ENCODE data around the gene WNT3A. TPM values are rescaled to one million over a fixed set of nuclear protein-coding genes. Genes with fewer than 3 reads are reported as not detected.
A peak's percentile ranks its signal among the peaks of the same experiment; 100 is the strongest.

WNT3A gene
- total RNA-seq, 2 experiments from 2014 or later = 0.08 to 0.14 TPM

GRCh38 chr1:228098323-228098931, 91.6 kb downstream of the WNT3A start:
- CTCF ChIA-PET = no interaction called here
- intact Hi-C loops (cut with DNase I, micrococcal nuclease) = loop anchor here in 1 of 2 experiments (2.0 kb wide), 1 partner anchor 14 kb away; no protein-coding TSS in a partner anchor
- DNase-seq (peak in 1 of 14 experiments; percentile 23), ATAC-seq (ENCODE audit: poor library complexity) (no peak)
- Histone ChIP-seq H3K4me3 (ENCODE audit: low read length) (no peak overlapping the region), H3K27ac (ENCODE audit: low read depth in 1 of 2, low read length in 2 of 2) (no peak overlapping the region), H3K9me3 (ENCODE audit: control insufficient read depth in 1 of 2, insufficient read depth in 1 of 2, low read length in 2 of 2) (peaks cover 7 to 19% of the 10 kb centered on the region in 2 experiments), H3K27me3 (ENCODE audit: control insufficient read depth in 1 of 2, insufficient read depth in 2 of 2, low read length in 2 of 2) (no peaks in the 10 kb centered on the region), H3K36me3 (ENCODE audit: insufficient read depth, low read length) (peaks cover 66% of the 10 kb centered on the region), H3K4me1 (ENCODE audit: insufficient read depth, low read length) (peaks cover 52% of the 10 kb centered on the region)
- no peak overlapping the region for H3K27ac Mint-ChIP-seq
- H3K4me1 Mint-ChIP-seq (ENCODE audit: low read depth) = peaks cover 42% of the 10 kb centered on the region
- no peak for TF ChIP-seq CTCF (IDR thresholded peaks at IDR 0.05)
- peak overlapping the region; percentile 49 for H3K4me3 Mint-ChIP-seq
- H3K9me3 Mint-ChIP-seq = peaks cover 5% of the 10 kb centered on the region
- POLR2A ChIA-PET = interaction anchor here (0.9 to 6.9 kb wide), 3 partner anchors 11 to 15 kb away, joined by 4 to 44 read pairs (median 10); partner anchors contain the start of gene ARF1
- H3K27me3 Mint-ChIP-seq = no peaks in the 10 kb centered on the region
- H3K36me3 Mint-ChIP-seq (ENCODE audit: low read depth) = peaks cover 81% of the 10 kb centered on the region

- peaks cover 6 to 10% of the 10 kb centered on the region in 2 experiments for H3K9me3 ChIP-seq (ENCODE audit: control insufficient read depth in 1 of 2, insufficient read depth in 1 of 2, low read length in 2 of 2)
- POLR2A ChIA-PET = interaction anchor here (0.9 to 6.9 kb wide), 3 partner anchors 10 to 16 kb away, joined by 4 to 44 read pairs (median 10); partner anchors contain the start of gene ARF1
- Mint-ChIP-seq H3K36me3 (ENCODE audit: low read depth) (peaks cover 78% of the 10 kb centered on the region), H3K27me3 (no peaks in the 10 kb centered on the region), H3K4me1 (ENCODE audit: low read depth) (peaks cover 41% of the 10 kb centered on the region), H3K27ac (peak overlapping the region; percentile 87), H3K9me3 (peaks cover 5% of the 10 kb centered on the region), H3K4me3 (peak overlapping the region; percentile 76)
- no peak overlapping the region for H3K27ac ChIP-seq (ENCODE audit: low read depth in 1 of 2, low read length in 2 of 2)
- intact Hi-C loops (cut with DNase I, micrococcal nuclease) = loop anchor here in 1 of 2 experiments (2.0 kb wide), 1 partner anchor 15 kb away; no protein-coding TSS in a partner anchor
- CTCF ChIA-PET = no interaction called here
- DNase-seq = peak in 1 of 14 experiments; percentile 20
- TF ChIP-seq CTCF (IDR thresholded peaks at IDR 0.05) = no peak
- peaks cover 51% of the 10 kb centered on the region for H3K4me1 ChIP-seq (ENCODE audit: insufficient read depth, low read length)
- peaks cover 61% of the 10 kb centered on the region for H3K36me3 ChIP-seq (ENCODE audit: insufficient read depth, low read length)
- no peaks in the 10 kb centered on the region for H3K27me3 ChIP-seq (ENCODE audit: control insufficient read depth in 1 of 2, insufficient read depth in 2 of 2, low read length in 2 of 2)
- no peak for ATAC-seq (ENCODE audit: poor library complexity)
- no peak overlapping the region for H3K4me3 ChIP-seq (ENCODE audit: low read length)
Measured at GRCh38 chr1:228099331-228099732, 92.5 kb downstream of the WNT3A start.

GRCh38 chr1:228100822-228101613, 94.2 kb downstream of the WNT3A start:
- POLR2A ChIA-PET = interaction anchor here (0.7 to 6.9 kb wide), 4 partner anchors 14 to 537 kb away, joined by 3 to 44 read pairs (median 6); partner anchors contain the start of genes ARF1 and IBA57
- no peak for DNase-seq

More at GRCh38 chr1:228100822-228101613, 94.2 kb downstream of the WNT3A start:
- H3K9me3 ChIP-seq (ENCODE audit: control insufficient read depth in 1 of 2, insufficient read depth in 1 of 2, low read length in 2 of 2) = no peaks in the 10 kb centered on the region
- no peak for TF ChIP-seq CTCF (IDR thresholded peaks at IDR 0.05)
- peaks cover 58% of the 10 kb centered on the region for H3K36me3 ChIP-seq (ENCODE audit: insufficient read depth, low read length)
- Mint-ChIP-seq H3K27ac (peak overlapping the region; percentile 87), H3K9me3 (no peaks in the 10 kb centered on the region), H3K4me3 (peak overlapping the region; percentile 88), H3K4me1 (ENCODE audit: low read depth) (peaks cover 30% of the 10 kb centered on the region), H3K36me3 (ENCODE audit: low read depth) (peaks cover 64% of the 10 kb centered on the region), H3K27me3 (no peaks in the 10 kb centered on the region)
- no peak overlapping the region for H3K4me3 ChIP-seq (ENCODE audit: low read length)
- peaks cover 41% of the 10 kb centered on the region for H3K4me1 ChIP-seq (ENCODE audit: insufficient read depth, low read length)
- intact Hi-C loops (cut with DNase I, micrococcal nuclease) = loop anchor here (10.0 kb wide), 3 partner anchors 106 to 366 kb away; partner anchors contain the start of genes JMJD4 (in 1 of the 2), SNAP47 (in 1 of the 2) and TRIM11 (in 1 of the 2)
- H3K27me3 ChIP-seq (ENCODE audit: control insufficient read depth in 1 of 2, insufficient read depth in 2 of 2, low read length in 2 of 2) = no peaks in the 10 kb centered on the region
- CTCF ChIA-PET = interaction anchor here (0.9 to 1.2 kb wide), 4 partner anchors 10 to 65 kb away, joined by 3 to 6 read pairs (median 4); partner anchors contain the start of gene IBA57
- no peak for ATAC-seq (ENCODE audit: poor library complexity)
- peak overlapping the region; percentile 51 to 69 for H3K27ac ChIP-seq (ENCODE audit: low read depth in 1 of 2, low read length in 2 of 2)

Data from CD4-positive, alpha-beta T cell (primary cell).